GM23338 (cell line): Measurements from ENCODE around the gene DHRS4L2. TPM values are rescaled to one million over a fixed set of nuclear protein-coding genes. Genes with fewer than 3 reads are reported as not detected.

Source experiments
- ATAC-seq: fragments of 200-7000 bp; cut with Tn5 transposase; 3 replicates; pipeline ENCODE4 v1.9.1; 2020
- DNase-seq: peaks from one replicate; pipeline ENCODE4 v3.0.0-alpha.2; 2015; ENCODE audit warnings: low spot score
- H2AFZ ChIP-seq: fragments of 200-600 bp; sonication (generic); 2 replicates; pipeline ENCODE4 v1.8.0; 2016; ENCODE audit warnings: antibody characterized with exemption, mild to moderate bottlenecking, moderate library complexity
- H3F3A ChIP-seq: fragments of 200-600 bp; sonication (generic); replicated peaks from 2 replicates; pipeline ENCODE4 v1.8.0; 2017; ENCODE audit warnings: antibody characterized with exemption, mixed run types, low read depth
- H3K27ac ChIP-seq: fragments of 200-600 bp; sonication (generic); 2 replicates; pipeline ENCODE4 v1.6.1; 2016; ENCODE audit warnings: low read depth
- H3K27me3 ChIP-seq: fragments of 200-600 bp; sonication (generic); 2 replicates; pipeline ENCODE4 v1.8.0; 2016; ENCODE audit warnings: mild to moderate bottlenecking, mixed run types, moderate library complexity; ENCODE audit not compliant: insufficient read depth
- H3K36me3 ChIP-seq: fragments of 200-600 bp; sonication (generic); 2 replicates; pipeline ENCODE4 v1.8.0; 2016; ENCODE audit warnings: mild to moderate bottlenecking; ENCODE audit not compliant: insufficient read depth
- H3K4me1 ChIP-seq: fragments of 200-600 bp; sonication (generic); 2 replicates; pipeline ENCODE4 v1.8.0; 2016; ENCODE audit warnings: mild to moderate bottlenecking, moderate library complexity; ENCODE audit not compliant: insufficient read depth
- H3K4me2 ChIP-seq: fragments of 200-600 bp; sonication (generic); 2 replicates; pipeline ENCODE4 v1.7.1; 2017; ENCODE audit warnings: mixed run types
- H3K4me3 ChIP-seq: fragments of 200-600 bp; sonication (generic); 2 replicates; pipeline ENCODE4 v1.6.1; 2016; ENCODE audit warnings: mixed run types
- H3K79me2 ChIP-seq: fragments of 200-600 bp; sonication (generic); replicated peaks from 2 replicates; pipeline ENCODE4 v1.8.0; 2017; ENCODE audit warnings: mild to moderate bottlenecking; ENCODE audit not compliant: insufficient read depth
- H3K9me2 ChIP-seq: fragments of 200-600 bp; sonication (generic); 2 replicates; pipeline ENCODE4 v1.8.0; 2017; ENCODE audit not compliant: insufficient read depth
- H4K20me1 ChIP-seq: fragments of 200-600 bp; sonication (generic); replicated peaks from 2 replicates; pipeline ENCODE4 v1.8.0; 2017; ENCODE audit warnings: mild to moderate bottlenecking; ENCODE audit not compliant: insufficient read depth
- H3K27ac Mint-ChIP-seq: 2 replicates; pipeline ENCODE4 v1.8.0; 2020; ENCODE audit warnings: inconsistent platforms, mild to moderate bottlenecking, moderate library complexity, mixed read lengths
- H3K27me3 Mint-ChIP-seq: 3 replicates; pipeline ENCODE4 v1.8.0; 2022; ENCODE audit warnings: low read depth, mild to moderate bottlenecking, moderate library complexity, mixed read lengths, inconsistent platforms; ENCODE audit not compliant: insufficient read depth, poor library complexity
- H3K36me3 Mint-ChIP-seq: 3 replicates; pipeline ENCODE4 v1.8.0; 2021; ENCODE audit warnings: low read depth, mild to moderate bottlenecking, inconsistent platforms, moderate library complexity, mixed read lengths
- H3K4me1 Mint-ChIP-seq: 3 replicates; pipeline ENCODE4 v1.8.0; 2020; ENCODE audit warnings: mild to moderate bottlenecking, inconsistent platforms, mixed read lengths
- H3K4me3 Mint-ChIP-seq: 3 replicates; pipeline ENCODE4 v1.8.0; 2021; ENCODE audit warnings: moderate library complexity, mild to moderate bottlenecking, inconsistent platforms, mixed read lengths
- H3K9me3 Mint-ChIP-seq: 3 replicates; pipeline ENCODE4 v1.8.0; 2020; ENCODE audit warnings: moderate library complexity, mild to moderate bottlenecking, inconsistent platforms, mixed read lengths
- CREB1 ChIP-seq: fragments of 250-450 bp; sonication (Bioruptor Pico); IDR thresholded peaks from 2 replicates; pipeline ENCODE4 v1.5.0; 2020; ENCODE audit warnings: low read depth, mild to moderate bottlenecking, moderate library complexity
- CTCF ChIP-seq, 2 experiments: fragments of 200-600 bp in 1 of 2; sonication (generic) in 1 of 2; conservative IDR thresholded peaks; 2 replicates each; pipeline versions ENCODE4 v1.5.1 to v1.6.1; 2016 to 2017; ENCODE audit warnings: antibody characterized with exemption in 2 of 2, low read depth in 2 of 2, mild to moderate bottlenecking in 2 of 2, moderate library complexity in 1 of 2
- ETS1 ChIP-seq: IDR thresholded peaks from 2 replicates; pipeline ENCODE4 v1.6.1; 2016; ENCODE audit warnings: antibody characterized with exemption
- EZH2 ChIP-seq: fragments of 200-600 bp; sonication (generic); IDR thresholded peaks from one replicate; pipeline ENCODE4 v1.8.0; 2017; ENCODE audit warnings: antibody characterized with exemption, mild to moderate bottlenecking, low read depth; ENCODE audit not compliant: unreplicated experiment
- EZH2phosphoT487 ChIP-seq: fragments of 200-600 bp; sonication (generic); IDR thresholded peaks from one replicate; pipeline ENCODE4 v1.8.1; 2018; ENCODE audit warnings: antibody characterized with exemption; ENCODE audit not compliant: unreplicated experiment
- JUNB ChIP-seq: IDR thresholded peaks from one replicate; pipeline ENCODE4 v1.6.1; 2016; ENCODE audit warnings: antibody characterized with exemption; ENCODE audit not compliant: unreplicated experiment
- NANOG ChIP-seq: IDR thresholded peaks from 2 replicates; pipeline ENCODE4 v1.6.1; 2016; ENCODE audit warnings: antibody characterized with exemption, borderline replicate concordance
- POLR2AphosphoS5 ChIP-seq: IDR thresholded peaks from 2 replicates; pipeline ENCODE4 v1.6.1; 2016; ENCODE audit warnings: antibody characterized with exemption, low read depth
- REST ChIP-seq: IDR thresholded peaks from one replicate; pipeline ENCODE4 v1.6.1; 2018; ENCODE audit warnings: antibody characterized with exemption; ENCODE audit not compliant: unreplicated experiment
- STAT1 ChIP-seq: IDR thresholded peaks from one replicate; pipeline ENCODE4 v1.6.1; 2016; ENCODE audit warnings: antibody characterized with exemption; ENCODE audit not compliant: unreplicated experiment
- ZNF114 ChIP-seq: fragments of 250-450 bp; sonication (Bioruptor Pico); IDR thresholded peaks from 2 replicates; pipeline ENCODE4 v1.5.0; 2020; ENCODE audit warnings: mild to moderate bottlenecking, moderate library complexity
- ZNF331 ChIP-seq: fragments of 250-450 bp; sonication (Bioruptor Pico); IDR thresholded peaks from 2 replicates; pipeline ENCODE4 v1.5.0; 2020; ENCODE audit warnings: low read depth, mild to moderate bottlenecking, moderate library complexity
- ZNF462 ChIP-seq: fragments of 250-450 bp; sonication (Bioruptor Pico); IDR thresholded peaks from 2 replicates; pipeline ENCODE4 v1.5.0; 2020; ENCODE audit warnings: mild to moderate bottlenecking, moderate library complexity
- polyA plus RNA-seq: library from polyadenylated mRNA; unstranded; fragments of >200 nt; fragmentation: Nextera tagmentation; extraction: Ambion mirVana; gene quantifications from 2 replicates; pipeline ENCODE4 v1.2.1, GENCODE V29; 2016
- total RNA-seq: library from RNA; depleted of rRNA; stranded (reverse); fragments of >200 nt; shearing (Covaris generic); gene quantifications from 2 replicates; pipeline ENCODE4 v1.2.3, GENCODE V29; 2014

Gene DHRS4L2
- total and polyA plus RNA-seq, 2 experiments from 2014 or later: 6.7 to 12.9 TPM

GRCh38 chr14:24032727-24033418 lies 44.1 kb downstream of the DHRS4L2 start:
- DNase-seq (no peak), ATAC-seq (no peak)
- Histone ChIP-seq H3K79me2 (no peaks in the 10 kb centered on the region), H3K4me3 (no peak overlapping the region), H3K9me2 (no peaks in the 10 kb centered on the region), H3K27me3 (0 out of 2 replicates have a peak, but pooled peaks cover 4% of the 10 kb centered on the region), H3K36me3 (no peaks in the 10 kb centered on the region), H2AFZ (no peak overlapping the region), H3K4me2 (no peak overlapping the region), H3F3A (no peaks in the 10 kb centered on the region), H3K27ac (no peak overlapping the region), H3K4me1 (0 out of 2 replicates have a peak, but pooled peaks cover 3% of the 10 kb centered on the region), H4K20me1 (no peaks in the 10 kb centered on the region)
- H3K27me3 Mint-ChIP-seq: peaks cover 3% of the 10 kb centered on the region
- H3K4me3 Mint-ChIP-seq: no peak overlapping the region
- peaks cover 33% of the 10 kb centered on the region for H3K9me3 Mint-ChIP-seq
- H3K4me1 Mint-ChIP-seq: peaks cover 10% of the 10 kb centered on the region; the same call in 2 of the 3 replicates
- peaks cover 2% of the 10 kb centered on the region; the same call in 1 of the 3 replicates for H3K36me3 Mint-ChIP-seq
- no peak for TF ChIP-seq ZNF462 (CRISPR knock-in tag)
- TF ChIP-seq STAT1: no peak
- TF ChIP-seq EZH2: no peak
- TF ChIP-seq JUNB: no peak
- no peak for TF ChIP-seq EZH2phosphoT487
- no peak for TF ChIP-seq ZNF331 (CRISPR knock-in tag)
- TF ChIP-seq NANOG: no peak
- TF ChIP-seq REST: no peak
- no peak for TF ChIP-seq POLR2AphosphoS5
- TF ChIP-seq CREB1: no peak
- TF ChIP-seq CTCF (conservative IDR thresholded peaks at IDR 0.05; ENCODE audit: low read depth in 2 of 2): no peak
- TF ChIP-seq ZNF114: no peak
- TF ChIP-seq ETS1: no peak
- H3K27ac Mint-ChIP-seq: no peak overlapping the region
